ENCODE measurements around the gene NOVA1. TPM values are rescaled to one million over a fixed set of nuclear protein-coding genes. Genes with fewer than 3 reads are reported as not detected.

NOVA1 gene
- polyA plus RNA-seq, 3 donors = 0.01 TPM; not detected in 2

DNA sequence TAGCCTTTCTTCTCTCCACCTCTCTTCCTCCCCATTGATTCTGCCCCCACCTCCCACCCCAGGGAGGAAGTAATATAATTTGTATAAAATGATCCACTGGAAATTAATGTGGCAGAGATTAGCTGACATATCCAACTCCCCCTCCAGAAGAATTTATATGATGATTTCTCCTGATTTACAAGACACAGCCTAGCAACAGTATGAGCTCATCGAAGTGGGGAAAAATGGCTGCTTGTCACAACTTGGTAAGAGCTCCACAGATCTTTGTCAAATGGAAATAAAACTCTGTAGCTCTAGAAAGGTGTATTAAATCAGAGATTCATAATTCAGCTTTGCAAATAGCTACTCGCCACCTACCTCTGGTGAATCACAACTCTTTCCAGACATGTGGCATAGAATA lies 195.7 kb downstream of the NOVA1 start:
- H3K4me2 ChIP-seq (replicated peaks; ENCODE audit: extremely low read depth, low read length, poor library complexity, severe bottlenecking) = no peak overlapping the region
- no peaks in the 10 kb centered on the region for H3K36me3 ChIP-seq (replicated peaks in 1 of 2; ENCODE audit: control insufficient read depth in 1 of 2, insufficient read depth in 2 of 2, low read length in 2 of 2)
- intact Hi-C loops (cut with micrococcal nuclease) = no loop called here
- no peak overlapping the region for H2AFZ ChIP-seq (ENCODE audit: insufficient read depth, low read depth, low read length, poor library complexity, severe bottlenecking)
- Mint-ChIP-seq H3K4me3 (no peak overlapping the region), H3K27me3 (ENCODE audit: low read depth in 3 of 3) (peaks cover 0 to 6% (median 0%) of the 10 kb centered on the region in 3 donors), H3K9me3 (peaks cover 0 to 2% (median 0%) of the 10 kb centered on the region in 7 donors), H3K36me3 (no peaks in the 10 kb centered on the region), H3K4me1 (no peaks in the 10 kb centered on the region), H3K27ac (no peak overlapping the region)
- no peak overlapping the region for H3K9ac ChIP-seq (ENCODE audit: insufficient read depth, low read length, poor library complexity, severe bottlenecking)
- no peak overlapping the region for H3K4me3 ChIP-seq (replicated peaks in 1 of 3; ENCODE audit: low read depth in 2 of 3, low read length in 3 of 3)
- TF ChIP-seq, protein P1, sequence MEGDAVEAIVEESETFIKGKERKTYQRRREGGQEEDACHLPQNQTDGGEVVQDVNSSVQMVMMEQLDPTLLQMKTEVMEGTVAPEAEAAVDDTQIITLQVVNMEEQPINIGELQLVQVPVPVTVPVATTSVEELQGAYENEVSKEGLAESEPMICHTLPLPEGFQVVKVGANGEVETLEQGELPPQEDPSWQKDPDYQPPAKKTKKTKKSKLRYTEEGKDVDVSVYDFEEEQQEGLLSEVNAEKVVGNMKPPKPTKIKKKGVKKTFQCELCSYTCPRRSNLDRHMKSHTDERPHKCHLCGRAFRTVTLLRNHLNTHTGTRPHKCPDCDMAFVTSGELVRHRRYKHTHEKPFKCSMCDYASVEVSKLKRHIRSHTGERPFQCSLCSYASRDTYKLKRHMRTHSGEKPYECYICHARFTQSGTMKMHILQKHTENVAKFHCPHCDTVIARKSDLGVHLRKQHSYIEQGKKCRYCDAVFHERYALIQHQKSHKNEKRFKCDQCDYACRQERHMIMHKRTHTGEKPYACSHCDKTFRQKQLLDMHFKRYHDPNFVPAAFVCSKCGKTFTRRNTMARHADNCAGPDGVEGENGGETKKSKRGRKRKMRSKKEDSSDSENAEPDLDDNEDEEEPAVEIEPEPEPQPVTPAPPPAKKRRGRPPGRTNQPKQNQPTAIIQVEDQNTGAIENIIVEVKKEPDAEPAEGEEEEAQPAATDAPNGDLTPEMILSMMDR (IDR thresholded peaks at IDR 0.05) = no peak
- H4K20me1 ChIP-seq (ENCODE audit: insufficient read depth, low read length) = no peaks in the 10 kb centered on the region
- H3K9me3 ChIP-seq (replicated peaks in 1 of 2; ENCODE audit: control insufficient read depth in 1 of 2, insufficient read depth in 1 of 2, low read length in 2 of 2) = no peaks in the 10 kb centered on the region
- no peaks in the 10 kb centered on the region for H3K79me2 ChIP-seq (ENCODE audit: insufficient read depth, low read length)
- no peak overlapping the region for H3K27ac ChIP-seq (ENCODE audit: low read depth in 1 of 2, low read length in 2 of 2)
- WGBS (ENCODE audit: insufficient coverage) = no CpG with 5 or more reads among the region's 2 CpGs
- no peak for DNase-seq
- no peaks in the 10 kb centered on the region for H3K4me1 ChIP-seq (ENCODE audit: control insufficient read depth in 1 of 2, insufficient read depth in 2 of 2, low read length in 2 of 2)
- no peaks in the 10 kb centered on the region for H3K27me3 ChIP-seq (ENCODE audit: control insufficient read depth in 2 of 2, insufficient read depth in 2 of 2, low read length in 2 of 2)

DNA sequence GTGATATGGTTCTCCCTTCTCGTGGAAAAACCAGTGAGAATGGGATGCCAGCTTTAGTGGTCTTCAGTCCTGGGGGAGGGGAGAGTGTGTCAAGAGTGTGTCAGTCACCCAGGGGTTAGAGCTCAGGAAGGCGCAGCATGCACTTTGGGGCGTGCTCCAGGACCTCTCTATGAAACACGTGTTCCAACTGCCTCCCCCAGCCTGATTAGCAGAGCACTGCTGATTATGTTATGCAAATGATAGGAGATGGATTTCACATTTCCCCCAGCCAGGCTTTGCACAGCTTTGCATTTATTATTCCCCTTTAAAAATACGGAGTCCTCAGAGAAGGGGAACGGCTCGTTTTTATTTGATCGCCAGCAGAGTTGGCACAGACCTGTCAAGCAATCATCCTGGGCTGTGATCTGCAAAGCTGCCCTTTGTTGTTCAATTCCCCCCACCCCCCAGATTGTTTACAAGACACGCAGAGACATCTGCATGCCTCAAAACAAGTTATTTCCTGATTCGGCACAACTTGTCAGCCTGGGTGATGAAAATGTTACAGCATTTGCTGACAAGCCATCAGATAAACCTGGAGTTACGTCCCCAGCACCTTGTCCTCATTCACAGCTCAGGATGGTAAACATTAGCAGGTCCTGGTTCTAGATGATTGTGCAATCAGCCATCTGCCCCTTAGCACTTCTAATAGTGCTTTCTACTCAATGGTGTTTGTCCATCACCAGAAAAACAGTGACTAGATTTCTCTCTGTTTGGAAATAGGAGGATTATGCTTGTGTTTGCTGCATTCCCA lies 196.5 kb downstream of the NOVA1 start:
- WGBS (ENCODE audit: insufficient coverage) = 16% methylated on average over 7 of the region's 11 CpGs
- Histone ChIP-seq H3K79me2 (ENCODE audit: insufficient read depth, low read length) (no peaks in the 10 kb centered on the region), H2AFZ (ENCODE audit: insufficient read depth, low read depth, low read length, poor library complexity, severe bottlenecking) (no peak overlapping the region), H3K4me1 (ENCODE audit: control insufficient read depth in 1 of 2, insufficient read depth in 2 of 2, low read length in 2 of 2) (no peaks in the 10 kb centered on the region), H3K27ac (ENCODE audit: low read depth in 1 of 2, low read length in 2 of 2) (no peak overlapping the region), H3K9me3 (replicated peaks in 1 of 2; ENCODE audit: control insufficient read depth in 1 of 2, insufficient read depth in 1 of 2, low read length in 2 of 2) (no peaks in the 10 kb centered on the region), H3K9ac (ENCODE audit: insufficient read depth, low read length, poor library complexity, severe bottlenecking) (no peak overlapping the region), H3K4me3 (replicated peaks in 1 of 3; ENCODE audit: low read depth in 2 of 3, low read length in 3 of 3) (no peak overlapping the region), H3K27me3 (ENCODE audit: control insufficient read depth in 2 of 2, insufficient read depth in 2 of 2, low read length in 2 of 2) (no peaks in the 10 kb centered on the region), H4K20me1 (ENCODE audit: insufficient read depth, low read length) (no peaks in the 10 kb centered on the region), H3K4me2 (replicated peaks; ENCODE audit: extremely low read depth, low read length, poor library complexity, severe bottlenecking) (no peak overlapping the region), H3K36me3 (replicated peaks in 1 of 2; ENCODE audit: control insufficient read depth in 1 of 2, insufficient read depth in 2 of 2, low read length in 2 of 2) (no peaks in the 10 kb centered on the region)
- Mint-ChIP-seq H3K9me3 (peaks cover 0 to 2% (median 0%) of the 10 kb centered on the region in 7 donors), H3K4me1 (no peaks in the 10 kb centered on the region), H3K27ac (peak overlapping the region in 1 of 7 donors; percentile 16), H3K4me3 (no peak overlapping the region), H3K27me3 (ENCODE audit: low read depth in 3 of 3) (peaks cover 0 to 6% (median 0%) of the 10 kb centered on the region in 3 donors), H3K36me3 (no peaks in the 10 kb centered on the region)
- TF ChIP-seq, protein P1 (IDR thresholded peaks at IDR 0.05) = no peak
- intact Hi-C loops (cut with micrococcal nuclease) = no loop called here
- no peak for DNase-seq

Measured in CD14-positive monocyte (primary cell).